Lower leg skin (tissue), 4 donors: ENCODE results near the gene TP53BP2. TPM values are rescaled to one million over a fixed set of nuclear protein-coding genes. Genes with fewer than 3 reads are reported as not detected.

Experiments used
- DNase-seq, 2 donors: peaks; one replicate each; pipeline ENCODE4 v3.0.0-alpha.2; 2019; ENCODE audit warnings: low spot score in 2 of 2
- H3K4me3 ChIP-seq: fragments of 200-600 bp; sonication (generic); 2 replicates; pipeline ENCODE4 v1.5.1; 2017; ENCODE audit warnings: mild to moderate bottlenecking, low read depth; ENCODE audit not compliant: poor library complexity, severe bottlenecking
- POLR2A ChIP-seq, 2 donors: fragments of 450-650 bp; IDR thresholded peaks; one replicate each; pipeline ENCODE4 v1.6.1; 2016 to 2017; ENCODE audit warnings: antibody characterized with exemption in 2 of 2, mild to moderate bottlenecking in 1 of 2, moderate library complexity in 1 of 2
- WGBS, 2 donors: methylation state at CpG; one replicate each; pipeline ENCODE4 v1.1.5; 2018; 5-methylcytosine and 5-hydroxymethylcytosine counted together
- intact Hi-C: fragments of 100-400 bp; cut with DNase I; formaldehyde crosslinking; loops from one replicate; pipeline ENCODE4 v1.15.0; 2023; ENCODE audit warnings: low total_unique reads
- total RNA-seq, 4 donors: library from RNA; depleted of rRNA; stranded (reverse); fragments of >200 nt; gene quantifications; one replicate each; pipeline ENCODE4 v1.1.0, GENCODE V29; 2016
- TF ChIP-seq, protein P1 (sequence below), 3 donors: fragments of 450-650 bp; IDR thresholded peaks; one replicate each; pipeline ENCODE4 v1.5.1; 2016; ENCODE audit warnings: antibody characterized with exemption in 3 of 3, mild to moderate bottlenecking in 3 of 3, moderate library complexity in 2 of 3

Gene TP53BP2
- total RNA-seq, 4 donors from 2014 or later = 32.2 to 49.9 (median 36.6) TPM

DNA sequence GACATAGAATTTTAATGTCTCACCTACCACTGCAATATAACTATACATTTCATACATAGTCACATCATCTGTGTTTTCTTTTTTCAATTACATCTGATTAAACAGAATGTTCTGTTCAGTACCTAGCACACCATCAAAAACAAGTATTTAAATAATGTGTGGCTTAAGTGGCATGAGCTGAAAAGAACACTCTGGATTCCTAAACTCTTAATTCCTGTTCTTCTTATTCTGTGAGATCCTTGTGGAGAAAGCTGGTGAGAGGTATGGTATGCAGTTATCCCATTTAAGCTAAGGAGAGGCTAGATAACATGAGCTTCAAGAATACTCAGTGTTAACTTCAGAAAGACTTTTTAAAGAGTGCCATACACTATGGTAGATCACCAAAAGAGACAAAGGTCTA lies 5.5 kb downstream of the TP53BP2 start:
- TF ChIP-seq, protein P1, sequence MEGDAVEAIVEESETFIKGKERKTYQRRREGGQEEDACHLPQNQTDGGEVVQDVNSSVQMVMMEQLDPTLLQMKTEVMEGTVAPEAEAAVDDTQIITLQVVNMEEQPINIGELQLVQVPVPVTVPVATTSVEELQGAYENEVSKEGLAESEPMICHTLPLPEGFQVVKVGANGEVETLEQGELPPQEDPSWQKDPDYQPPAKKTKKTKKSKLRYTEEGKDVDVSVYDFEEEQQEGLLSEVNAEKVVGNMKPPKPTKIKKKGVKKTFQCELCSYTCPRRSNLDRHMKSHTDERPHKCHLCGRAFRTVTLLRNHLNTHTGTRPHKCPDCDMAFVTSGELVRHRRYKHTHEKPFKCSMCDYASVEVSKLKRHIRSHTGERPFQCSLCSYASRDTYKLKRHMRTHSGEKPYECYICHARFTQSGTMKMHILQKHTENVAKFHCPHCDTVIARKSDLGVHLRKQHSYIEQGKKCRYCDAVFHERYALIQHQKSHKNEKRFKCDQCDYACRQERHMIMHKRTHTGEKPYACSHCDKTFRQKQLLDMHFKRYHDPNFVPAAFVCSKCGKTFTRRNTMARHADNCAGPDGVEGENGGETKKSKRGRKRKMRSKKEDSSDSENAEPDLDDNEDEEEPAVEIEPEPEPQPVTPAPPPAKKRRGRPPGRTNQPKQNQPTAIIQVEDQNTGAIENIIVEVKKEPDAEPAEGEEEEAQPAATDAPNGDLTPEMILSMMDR (IDR thresholded peaks at IDR 0.05) = no peak
- TF ChIP-seq POLR2A (IDR thresholded peaks at IDR 0.05) = no peak
- intact Hi-C loops = no loop called here
- no peak overlapping the region for H3K4me3 ChIP-seq
- DNase-seq = no peak

- no peak for TF ChIP-seq POLR2A (IDR thresholded peaks at IDR 0.05)
- TF ChIP-seq, protein P1 (IDR thresholded peaks at IDR 0.05) = no peak
- no peak overlapping the region for H3K4me3 ChIP-seq
- WGBS, 2 donors = 84 to 85% methylated on average over 5 of the region's 5 CpGs
- no peak for DNase-seq
- intact Hi-C loops = no loop called here
Measured at GRCh38 chr1:223838125-223838854, 7.5 kb downstream of the TP53BP2 start.

- intact Hi-C loops = no loop called here
- TF ChIP-seq, protein P1 (IDR thresholded peaks at IDR 0.05) = no peak
- TF ChIP-seq POLR2A (IDR thresholded peaks at IDR 0.05) = no peak
- no peak for DNase-seq
- 76 to 77% methylated on average over 10 of the region's 10 CpGs for WGBS, 2 donors
- H3K4me3 ChIP-seq = no peak overlapping the region
Measured at GRCh38 chr1:223837687-223838086, 8.1 kb downstream of the TP53BP2 start.

- intact Hi-C loops = no loop called here
- DNase-seq = no peak
- TF ChIP-seq POLR2A (IDR thresholded peaks at IDR 0.05) = no peak
- TF ChIP-seq, protein P1 (IDR thresholded peaks at IDR 0.05) = no peak
- WGBS, 2 donors = 67 to 77% methylated on average over 1 of the region's 1 CpG
- H3K4me3 ChIP-seq = no peak overlapping the region
Measured at GRCh38 chr1:223837206-223837605, 8.5 kb downstream of the TP53BP2 start.

GRCh38 chr1:223836586-223836985 lies 9.2 kb downstream of the TP53BP2 start:
- no peak overlapping the region for H3K4me3 ChIP-seq
- intact Hi-C loops = no loop called here

More at GRCh38 chr1:223836586-223836985, 9.2 kb downstream of the TP53BP2 start:
- no peak for TF ChIP-seq POLR2A (IDR thresholded peaks at IDR 0.05)
- TF ChIP-seq, protein P1 (IDR thresholded peaks at IDR 0.05) = no peak
- 55 to 63% methylated on average over 1 of the region's 1 CpG for WGBS, 2 donors
- DNase-seq = no peak
